DMS79 (cell line): Measurements from ENCODE around the gene ACSS3.
A peak's percentile ranks its signal among the peaks of the same experiment; 100 is the strongest.
"Not testable (repeated sequence)": the region's sequence is repeated elsewhere in the genome, so short reads cannot be mapped to it uniquely, and the experiment has no call there.

Experiments used
- DNase-seq: peaks from one replicate; lab custom pipeline; 2025; lab: John Stamatoyannopoulos, UW

The ACSS3 gene

DNA sequence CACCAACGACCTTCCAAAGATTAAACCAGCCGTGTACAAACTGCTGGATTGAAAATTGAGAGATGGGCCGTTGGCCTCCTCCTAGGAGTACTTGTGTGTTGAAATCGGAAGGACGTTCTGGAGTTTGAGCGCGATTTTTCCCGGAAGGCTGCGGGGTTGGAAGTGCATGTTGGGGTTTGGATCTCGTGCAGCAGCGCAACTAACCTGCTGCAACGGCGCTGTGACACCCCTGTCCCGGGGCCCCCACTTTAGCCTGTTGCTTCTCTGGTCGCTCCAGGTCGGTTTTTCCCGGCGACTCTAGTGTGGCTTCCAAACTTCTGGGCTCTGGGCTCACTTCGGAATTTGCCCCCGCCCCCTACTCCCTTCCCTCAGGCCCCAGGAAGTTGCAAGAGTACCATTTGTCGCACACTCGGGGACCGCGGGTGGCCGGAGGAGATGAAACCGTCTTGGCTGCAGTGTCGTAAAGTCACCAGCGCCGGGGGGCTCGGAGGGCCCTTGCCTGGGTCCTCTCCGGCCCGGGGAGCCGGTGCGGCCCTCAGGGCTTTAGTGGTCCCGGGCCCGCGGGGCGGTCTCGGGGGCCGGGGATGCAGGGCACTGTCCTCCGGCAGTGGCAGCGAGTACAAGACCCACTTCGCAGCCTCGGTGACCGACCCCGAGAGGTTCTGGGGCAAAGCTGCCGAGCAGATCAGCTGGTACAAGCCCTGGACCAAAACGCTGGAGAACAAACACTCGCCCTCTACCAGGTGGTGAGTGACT lies at the start of gene ACSS3:
Gene ACSS3, plus strand, starts transcription at position 394 of the 756 bp plus-strand sequence. Its CDS starts 42 bp downstream, at position 436.
- peak; percentile 3 for DNase-seq

DNA sequence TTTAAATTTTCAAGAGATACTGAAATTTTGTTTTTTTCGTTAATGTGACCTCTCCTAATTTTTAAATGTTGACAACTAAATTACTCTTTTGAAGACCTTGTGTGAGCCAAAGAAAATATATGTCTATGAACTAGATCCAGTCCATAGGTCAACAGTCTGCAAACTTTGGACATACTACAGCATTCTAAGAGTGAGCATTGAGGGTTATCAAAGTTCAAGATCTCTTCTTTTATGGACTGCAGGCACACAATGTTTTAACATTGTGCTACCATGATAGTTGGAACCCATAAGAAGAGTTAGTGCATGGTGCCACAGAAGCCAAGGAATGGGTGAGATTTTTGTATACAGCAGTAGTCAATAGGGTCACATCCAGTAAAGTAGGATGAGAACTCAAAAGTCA lies 43.0 kb upstream of the ACSS3 start:
- no peak for DNase-seq

DNA sequence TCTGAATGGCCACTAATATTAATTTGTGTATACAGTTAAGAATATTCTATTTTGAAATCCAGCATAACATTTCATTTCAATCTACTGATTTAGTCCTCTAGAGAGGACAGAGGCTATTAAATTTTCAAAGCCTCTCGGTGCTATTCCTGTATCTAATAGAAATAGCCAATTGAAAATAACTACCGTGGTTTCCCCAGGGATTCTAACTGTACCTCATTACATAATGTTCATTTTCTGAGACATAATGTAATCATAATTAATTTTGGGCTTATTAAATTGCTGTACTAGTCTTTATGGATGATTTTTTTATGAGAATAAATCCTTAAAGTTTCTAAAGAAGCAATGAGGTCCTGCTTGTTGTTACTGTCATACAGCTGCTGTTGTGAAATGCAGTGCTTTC lies 38.6 kb upstream of the ACSS3 start:
- DNase-seq, result no peak

GRCh38 chr12:81043979-81044740 lies 33.7 kb upstream of the ACSS3 start:
- no peak for DNase-seq

GRCh38 chr12:81064971-81065370 lies 12.9 kb upstream of the ACSS3 start:
- not testable (repeated sequence) for DNase-seq

DNA sequence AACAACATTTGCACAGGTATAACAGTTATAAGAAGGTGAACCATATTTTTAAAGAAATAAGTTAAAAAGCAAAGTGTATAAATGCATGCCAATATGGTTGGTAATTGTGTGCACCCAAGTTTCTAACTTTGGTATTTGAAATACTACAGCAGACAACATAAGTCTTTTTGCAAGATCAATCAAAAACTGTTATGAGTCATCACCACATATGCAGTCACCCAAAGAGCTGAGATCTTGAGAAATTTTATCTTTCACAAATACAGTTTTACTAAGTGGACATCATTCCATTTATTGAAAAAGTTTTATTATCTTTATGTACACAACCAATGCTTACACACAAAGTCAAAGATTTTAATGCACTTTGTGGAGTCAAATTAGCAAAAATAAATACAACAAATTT lies 7.0 kb upstream of the ACSS3 start:
- DNase-seq, result no peak

GRCh38 chr12:81075539-81075938 lies 2.3 kb upstream of the ACSS3 start:
- DNase-seq, result no peak

GRCh38 chr12:81077329-81077685 lies 572 bp upstream of the ACSS3 start:
- no peak for DNase-seq

DNA sequence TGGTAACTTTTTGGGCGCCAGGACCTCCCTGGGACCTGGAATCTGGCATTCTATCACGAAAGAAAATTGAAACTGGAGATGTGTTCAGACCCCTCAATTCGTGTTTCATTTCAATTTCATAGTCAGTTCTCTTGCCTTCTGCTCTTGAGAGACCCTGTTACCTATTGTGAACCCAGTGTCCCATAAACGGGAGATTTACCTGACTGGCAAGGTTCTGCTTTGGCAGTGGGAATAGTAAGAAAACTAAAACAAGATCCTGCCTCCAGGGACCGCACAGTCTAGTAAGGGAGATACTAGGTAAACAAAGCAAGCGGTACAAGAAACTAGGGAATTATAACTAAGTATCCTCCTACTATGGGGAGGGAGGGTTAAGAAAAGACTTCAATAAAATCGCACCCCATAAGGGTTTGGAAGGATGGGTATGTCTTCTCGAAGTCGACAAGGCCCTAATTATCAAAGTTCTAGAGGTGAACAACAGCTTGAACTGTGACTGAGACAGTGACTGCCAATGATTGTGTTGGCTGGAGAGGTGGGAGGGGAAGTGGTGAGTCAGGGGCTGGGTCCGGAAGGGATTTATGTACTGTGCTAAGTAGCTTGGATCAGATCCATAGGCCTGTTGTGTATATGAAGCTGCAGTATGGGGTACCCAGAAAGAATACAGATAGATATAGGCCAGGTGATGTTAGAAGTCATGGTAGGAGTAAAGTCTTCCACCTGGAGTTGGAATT lies 754 bp downstream of the ACSS3 start:
- DNase-seq, result no peak

DNA sequence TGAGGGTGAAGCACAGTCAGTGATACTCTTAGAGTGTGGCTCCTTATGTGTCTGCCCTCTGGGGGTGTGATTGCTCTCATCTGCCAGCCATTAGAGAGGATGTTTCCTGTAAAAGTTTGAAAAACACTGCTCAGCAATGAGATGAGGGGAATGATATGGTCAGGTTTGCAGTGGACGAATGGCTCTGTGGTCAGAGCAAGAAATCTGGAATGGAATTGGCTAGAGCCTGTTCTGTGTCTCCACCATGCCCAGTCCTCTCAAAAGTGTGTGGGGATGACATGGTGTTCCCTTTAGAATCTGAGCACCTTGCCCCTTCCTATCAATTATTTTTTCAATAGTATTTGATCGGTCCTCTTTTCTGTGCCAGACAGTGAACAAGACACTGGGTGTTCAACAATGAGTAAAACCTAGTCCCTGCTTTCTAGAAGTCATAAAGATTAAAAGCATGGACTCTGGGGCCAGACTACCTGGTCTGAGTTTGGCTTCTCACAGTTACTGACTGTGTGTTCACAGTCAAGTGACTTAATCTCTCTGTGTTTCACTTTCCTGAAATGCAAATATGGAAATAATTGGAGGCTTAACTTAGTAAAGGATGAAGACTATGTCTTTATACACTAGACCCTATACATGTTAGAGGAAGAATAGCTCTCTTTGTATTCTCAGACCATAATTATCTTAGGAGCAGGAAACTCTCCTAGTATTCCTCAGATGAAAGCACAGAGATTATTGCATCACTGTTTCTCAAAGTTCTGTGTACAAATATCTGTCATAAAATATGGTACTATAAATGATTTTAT lies 1.6 kb downstream of the ACSS3 start:
- no peak for DNase-seq

DNA sequence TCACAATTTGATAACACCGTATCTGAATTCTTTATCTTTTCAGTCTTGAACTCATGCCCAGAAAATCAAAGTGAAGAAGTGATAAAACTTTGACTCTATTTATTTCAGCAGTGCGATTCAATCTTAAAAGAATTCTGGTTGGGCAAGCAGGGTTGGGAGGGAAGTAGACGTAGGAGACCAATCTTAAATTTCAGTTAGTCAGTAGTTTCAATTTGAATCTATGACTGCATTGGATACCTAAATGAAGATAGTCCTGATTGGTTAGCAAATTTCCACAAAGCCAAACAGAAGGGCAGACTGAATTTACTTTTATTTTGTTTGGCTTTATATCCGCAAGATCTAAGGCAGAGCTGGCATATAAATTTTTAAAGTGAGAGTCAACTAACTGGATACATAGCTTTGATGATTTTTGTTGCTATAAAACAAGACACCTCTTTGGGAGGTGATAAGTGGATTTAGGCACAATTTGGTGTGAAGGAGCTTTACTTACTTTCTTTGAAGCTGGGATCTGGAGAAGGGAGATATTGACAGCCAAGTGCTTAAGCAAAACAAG lies 2.6 kb downstream of the ACSS3 start:
- DNase-seq, result no peak

DNA sequence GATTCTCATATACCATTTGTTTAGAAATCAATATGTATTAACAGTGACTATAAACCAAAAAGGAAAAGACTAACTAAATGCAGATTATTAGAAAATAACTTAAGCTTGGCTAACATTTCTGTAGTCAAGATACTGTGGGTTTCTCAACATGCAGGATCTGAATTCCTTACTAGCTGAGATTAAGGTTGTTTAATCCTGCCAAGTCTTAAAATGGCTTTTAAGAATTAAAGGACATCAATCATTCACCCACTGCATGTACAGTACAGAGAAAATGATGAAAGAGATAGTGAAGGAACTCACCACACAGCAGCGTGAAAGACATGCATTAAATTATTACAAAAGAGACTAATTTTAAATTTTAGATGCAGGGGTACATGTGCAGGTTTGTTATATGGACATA lies 3.8 kb downstream of the ACSS3 start:
- DNase-seq, result no peak

GRCh38 chr12:81083018-81083417 lies 5.1 kb downstream of the ACSS3 start:
- DNase-seq, result no peak

- DNase-seq, result no peak
Observed at GRCh38 chr12:81083906-81084513, 6.1 kb downstream of the ACSS3 start.

DNA sequence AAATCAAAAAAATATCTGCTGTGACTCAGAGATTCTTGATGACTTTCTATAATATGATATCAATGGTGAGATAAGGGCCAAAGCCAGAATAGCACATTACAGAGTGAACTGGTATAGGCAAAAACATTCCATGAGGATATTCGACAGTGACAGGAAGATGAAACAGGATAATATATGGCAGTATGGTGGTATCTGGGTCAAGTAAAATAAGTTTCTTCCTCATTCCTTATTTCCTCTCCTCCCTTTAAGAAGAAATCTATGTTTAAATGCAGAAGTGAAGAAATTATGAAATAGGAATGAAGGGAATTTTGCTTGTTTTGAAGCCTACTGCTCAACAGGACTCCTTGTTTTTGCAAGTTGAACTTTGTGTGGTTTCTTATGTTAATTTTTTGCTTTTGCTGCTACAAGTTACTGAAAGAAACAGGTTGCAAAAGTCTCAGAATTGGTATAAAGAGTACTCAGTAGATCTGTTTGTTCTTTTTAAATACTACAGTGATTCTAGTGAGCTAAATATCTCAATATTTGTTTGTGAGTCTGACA lies 7.0 kb downstream of the ACSS3 start:
- DNase-seq, result no peak

GRCh38 chr12:81085832-81086231 lies 8.0 kb downstream of the ACSS3 start:
- DNase-seq, result no peak

DNA sequence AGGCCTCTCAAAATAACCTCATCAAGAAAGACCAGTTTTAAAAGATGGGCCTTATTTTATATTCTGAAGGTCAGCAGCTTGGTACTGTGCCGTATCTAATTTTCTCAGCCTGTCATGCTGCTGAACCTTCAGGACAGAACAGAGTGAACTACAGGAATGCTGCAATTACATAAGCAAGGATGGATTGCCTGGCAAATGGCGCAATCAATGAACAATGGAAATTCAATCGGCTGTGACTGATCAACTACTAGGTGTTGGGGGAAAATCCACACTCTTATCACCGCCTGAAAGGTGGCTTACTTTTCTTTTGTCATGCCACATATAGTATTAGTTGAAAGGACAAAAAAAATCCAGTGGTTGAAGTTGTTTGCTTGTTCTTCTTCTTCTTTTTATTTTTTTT lies 8.5 kb downstream of the ACSS3 start:
- no peak for DNase-seq

GRCh38 chr12:81088221-81088620 lies 10.3 kb downstream of the ACSS3 start:
- no peak for DNase-seq

GRCh38 chr12:81089412-81089811 lies 11.5 kb downstream of the ACSS3 start:
- no peak for DNase-seq

DNA sequence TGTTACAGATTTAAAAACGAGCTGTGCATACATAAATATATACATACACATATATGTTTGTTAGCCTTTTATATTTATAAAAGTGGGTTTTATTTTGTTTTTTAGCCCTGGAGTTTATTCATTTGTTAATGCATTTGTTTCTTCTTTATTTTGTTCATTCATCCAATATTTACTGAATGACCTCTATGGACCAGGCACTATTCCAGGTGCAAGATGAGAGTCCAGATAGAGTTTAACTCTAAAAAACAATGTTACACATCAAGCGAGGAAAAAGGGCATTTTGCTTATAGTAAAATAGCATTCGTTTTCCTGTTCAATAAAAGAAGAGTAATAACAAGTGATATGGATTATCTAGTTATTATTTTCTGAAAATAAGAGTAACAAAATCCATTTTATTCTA lies 14.2 kb downstream of the ACSS3 start:
- DNase-seq, result no peak

DNA sequence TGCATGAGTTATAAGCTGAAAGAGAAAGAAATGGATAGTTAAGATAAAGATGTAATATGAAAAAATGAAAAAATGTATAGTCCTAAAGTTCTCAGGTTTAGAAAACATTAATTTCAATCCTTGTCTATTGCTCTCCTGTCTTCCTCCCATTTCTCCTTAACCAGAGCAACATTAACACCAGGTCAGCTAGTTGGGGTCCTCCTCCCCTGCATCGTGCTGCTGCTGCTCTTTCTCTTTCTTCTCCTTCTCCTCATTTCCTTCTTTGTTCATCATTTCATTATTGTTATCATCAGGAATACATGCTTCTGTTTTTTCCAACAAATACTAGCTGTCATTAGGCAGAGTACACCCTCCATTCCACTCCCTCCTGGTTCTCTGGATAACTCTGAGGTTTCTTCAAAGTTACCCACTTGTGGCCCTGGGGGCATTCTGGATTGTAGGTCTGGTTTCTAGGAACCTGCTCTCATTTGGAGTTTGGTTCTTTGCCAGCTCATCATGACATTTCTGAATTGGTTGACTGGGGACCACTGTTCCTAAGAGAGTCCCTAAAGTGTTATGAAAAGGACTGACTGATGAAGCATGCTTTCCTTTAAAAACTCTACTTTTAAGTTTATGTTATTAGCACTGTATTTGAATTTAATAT lies 17.0 kb downstream of the ACSS3 start:
- DNase-seq, result no peak
